Neural progenitor cell (in vitro differentiated cells): ENCODE measurements around the gene PBX1. TPM values are rescaled to one million over a fixed set of nuclear protein-coding genes. Genes with fewer than 3 reads are reported as not detected.

Experiments used
- DNase-seq: peaks from one replicate; pipeline ENCODE4 v3.0.0-alpha.2; 2016; ENCODE audit warnings: low spot score
- H2AFZ ChIP-seq: fragments of 200-600 bp; sonication (generic); replicated peaks from 2 replicates; pipeline ENCODE4 v1.6.1; 2016; ENCODE audit warnings: antibody characterized with exemption
- H3F3A ChIP-seq: fragments of 200-600 bp; sonication (generic); 2 replicates; pipeline ENCODE4 v1.6.1; 2016; ENCODE audit warnings: antibody characterized with exemption, low read depth
- H3K27ac ChIP-seq: fragments of 200-600 bp; sonication (generic); 2 replicates; pipeline ENCODE4 v1.5.1; 2016; ENCODE audit warnings: mild to moderate bottlenecking
- H3K27me3 ChIP-seq: fragments of 200-600 bp; sonication (generic); 2 replicates; pipeline ENCODE4 v1.6.1; 2016; ENCODE audit warnings: mild to moderate bottlenecking, moderate library complexity
- H3K36me3 ChIP-seq: fragments of 200-600 bp; sonication (generic); 2 replicates; pipeline ENCODE4 v1.5.1; 2016
- H3K4me1 ChIP-seq: fragments of 200-600 bp; sonication (generic); 2 replicates; pipeline ENCODE4 v1.6.1; 2016; ENCODE audit warnings: mixed run types
- H3K4me2 ChIP-seq: fragments of 200-600 bp; sonication (generic); 2 replicates; pipeline ENCODE4 v1.6.1; 2016
- H3K4me3 ChIP-seq: fragments of 200-600 bp; sonication (generic); 2 replicates; pipeline ENCODE4 v1.5.1; 2016
- H3K79me2 ChIP-seq: fragments of 200-600 bp; sonication (generic); 2 replicates; pipeline ENCODE4 v1.6.1; 2016; ENCODE audit warnings: low read depth
- H3K9ac ChIP-seq: fragments of 200-600 bp; sonication (generic); 2 replicates; pipeline ENCODE4 v1.6.1; 2016
- H3K9me3 ChIP-seq: fragments of 200-600 bp; sonication (generic); 2 replicates; pipeline ENCODE4 v1.5.1; 2016; ENCODE audit warnings: low read depth
- H4K20me1 ChIP-seq: fragments of 200-600 bp; sonication (generic); 2 replicates; pipeline ENCODE4 v1.6.1; 2016; ENCODE audit warnings: low read depth
- H3K27ac Mint-ChIP-seq: 3 replicates; pipeline ENCODE4 v1.8.0; 2021; ENCODE audit warnings: mixed read lengths
- H3K27me3 Mint-ChIP-seq: 2 replicates; pipeline ENCODE4 v1.8.0; 2022; ENCODE audit warnings: low read depth, mild to moderate bottlenecking, inconsistent platforms, moderate library complexity, mixed read lengths; ENCODE audit not compliant: insufficient read depth
- H3K36me3 Mint-ChIP-seq: 3 replicates; pipeline ENCODE4 v1.8.0; 2021; ENCODE audit warnings: mixed read lengths
- H3K4me1 Mint-ChIP-seq: 3 replicates; pipeline ENCODE4 v1.8.0; 2021; ENCODE audit warnings: mixed read lengths
- H3K4me3 Mint-ChIP-seq: 3 replicates; pipeline ENCODE4 v1.8.0; 2021; ENCODE audit warnings: mild to moderate bottlenecking, moderate library complexity, mixed read lengths
- H3K9me3 Mint-ChIP-seq: 3 replicates; pipeline ENCODE4 v1.8.0; 2020; ENCODE audit warnings: mixed read lengths
- CTCF ChIP-seq: fragments of 200-600 bp; sonication (generic); IDR thresholded peaks from 2 replicates; pipeline ENCODE4 v1.5.1; 2017; ENCODE audit warnings: antibody characterized with exemption, mild to moderate bottlenecking
- EZH2 ChIP-seq: fragments of 200-600 bp; sonication (generic); IDR thresholded peaks from 2 replicates; pipeline ENCODE4 v1.6.1; 2017; ENCODE audit warnings: antibody characterized with exemption, mild to moderate bottlenecking, moderate library complexity
- EZH2phosphoT487 ChIP-seq: fragments of 200-600 bp; sonication (generic); IDR thresholded peaks from 2 replicates; pipeline ENCODE4 v1.6.1; 2017; ENCODE audit warnings: antibody characterized with exemption
- total RNA-seq: library from RNA; depleted of rRNA; stranded (reverse); fragments of >200 nt; gene quantifications from 2 replicates; pipeline ENCODE4 v1.2.3, GENCODE V29; 2015; ENCODE audit warnings: low replicate concordance

PBX1 gene
- total RNA-seq, 1 donor from 2014 or later: 91.1 TPM

- Histone ChIP-seq H3K27ac (no peak overlapping the region), H3K79me2 (no peaks in the 10 kb centered on the region), H4K20me1 (no peaks in the 10 kb centered on the region), H3K9ac (no peak overlapping the region), H3F3A (no peaks in the 10 kb centered on the region), H2AFZ (no peak overlapping the region), H3K4me1 (no peaks in the 10 kb centered on the region), H3K4me3 (no peak overlapping the region), H3K4me2 (no peak overlapping the region), H3K27me3 (no peaks in the 10 kb centered on the region), H3K36me3 (peaks cover 10% of the 10 kb centered on the region), H3K9me3 (no peaks in the 10 kb centered on the region)
- no peaks in the 10 kb centered on the region for H3K27me3 Mint-ChIP-seq
- peaks cover 38% of the 10 kb centered on the region for H3K36me3 Mint-ChIP-seq
- H3K4me1 Mint-ChIP-seq: no peaks in the 10 kb centered on the region
- no peaks in the 10 kb centered on the region for H3K9me3 Mint-ChIP-seq
- H3K4me3 Mint-ChIP-seq: no peak overlapping the region
- TF ChIP-seq CTCF: no peak
- TF ChIP-seq EZH2: no peak
- no peak for TF ChIP-seq EZH2phosphoT487
- H3K27ac Mint-ChIP-seq: no peak overlapping the region
- no peak for DNase-seq
These were observed 254.8 kb downstream of the PBX1 start for GRCh38 chr1:164813776-164814175.

- Histone ChIP-seq H3K4me2 (no peak overlapping the region), H3K36me3 (no peaks in the 10 kb centered on the region), H3K9me3 (no peaks in the 10 kb centered on the region), H3K4me1 (peaks cover 15% of the 10 kb centered on the region), H3K79me2 (no peaks in the 10 kb centered on the region), H3K9ac (no peak overlapping the region), H2AFZ (no peak overlapping the region), H3F3A (no peaks in the 10 kb centered on the region), H3K27ac (no peak overlapping the region), H3K27me3 (no peaks in the 10 kb centered on the region), H3K4me3 (no peak overlapping the region), H4K20me1 (no peaks in the 10 kb centered on the region)
- no peak overlapping the region for H3K4me3 Mint-ChIP-seq
- no peak for DNase-seq
- no peaks in the 10 kb centered on the region for H3K9me3 Mint-ChIP-seq
- TF ChIP-seq EZH2phosphoT487: no peak
- no peak for TF ChIP-seq EZH2
- TF ChIP-seq CTCF: no peak
- H3K36me3 Mint-ChIP-seq: peaks cover 54% of the 10 kb centered on the region
- H3K27me3 Mint-ChIP-seq: peaks cover 3% of the 10 kb centered on the region
- H3K27ac Mint-ChIP-seq: no peak overlapping the region
- peaks cover 19% of the 10 kb centered on the region for H3K4me1 Mint-ChIP-seq
These were observed 262.7 kb downstream of the PBX1 start for GRCh38 chr1:164821648-164822047.

- Histone ChIP-seq H2AFZ (no peak overlapping the region), H3K4me2 (peak overlapping the region; percentile 37), H3K4me3 (no peak overlapping the region), H3K4me1 (peaks cover 15% of the 10 kb centered on the region), H3K36me3 (no peaks in the 10 kb centered on the region), H3K27ac (peak overlapping the region; percentile 60), H4K20me1 (no peaks in the 10 kb centered on the region), H3K9ac (no peak overlapping the region), H3K27me3 (no peaks in the 10 kb centered on the region), H3K9me3 (no peaks in the 10 kb centered on the region), H3F3A (no peaks in the 10 kb centered on the region), H3K79me2 (no peaks in the 10 kb centered on the region)
- H3K27ac Mint-ChIP-seq: no peak overlapping the region
- no peak overlapping the region for H3K4me3 Mint-ChIP-seq
- peaks cover 3% of the 10 kb centered on the region for H3K27me3 Mint-ChIP-seq
- H3K4me1 Mint-ChIP-seq: peaks cover 19% of the 10 kb centered on the region
- no peaks in the 10 kb centered on the region for H3K9me3 Mint-ChIP-seq
- no peak for TF ChIP-seq EZH2phosphoT487
- no peak for TF ChIP-seq EZH2
- TF ChIP-seq CTCF: no peak
- H3K36me3 Mint-ChIP-seq: peaks cover 55% of the 10 kb centered on the region
- peak; percentile 44 for DNase-seq
These were observed 264.7 kb downstream of the PBX1 start for GRCh38 chr1:164823486-164824279.
